ENCODE measurements around the gene NPS.

- TF ChIP-seq CTCF (IDR thresholded peaks at IDR 0.05) (no peak), PRDM15 (CRISPR knock-in tag; IDR thresholded peaks at IDR 0.05) (no peak)
Measured at GRCh38 chr10:127527320-127527719, 21.8 kb upstream of the NPS start.

All from WTC11 (cell line).